HG03039 (cell line): ENCODE measurements around the gene SREK1IP1.
"Not testable (repeated sequence)": the region's sequence is repeated elsewhere in the genome, so short reads cannot be mapped to it uniquely, and the experiment has no call there.

Experiments used
- ATAC-seq: cut with Tn5 transposase; IDR thresholded peaks from one replicate; pipeline ENCODE4 v1.9.1; 2021; ENCODE audit warnings: mild to moderate bottlenecking, moderate library complexity; ENCODE audit not compliant: unreplicated experiment

The SREK1IP1 gene

GRCh38 chr5:64765804-64766504 is 2.5 kb downstream of the SREK1IP1 start:
- no peak for ATAC-seq

- ATAC-seq = no peak
Measured at GRCh38 chr5:64763948-64764503, 4.5 kb downstream of the SREK1IP1 start.

GRCh38 chr5:64759960-64760660 is 8.4 kb downstream of the SREK1IP1 start:
- no peak for ATAC-seq

- no peak for ATAC-seq
Measured at GRCh38 chr5:64758901-64759300, 9.6 kb downstream of the SREK1IP1 start.

DNA sequence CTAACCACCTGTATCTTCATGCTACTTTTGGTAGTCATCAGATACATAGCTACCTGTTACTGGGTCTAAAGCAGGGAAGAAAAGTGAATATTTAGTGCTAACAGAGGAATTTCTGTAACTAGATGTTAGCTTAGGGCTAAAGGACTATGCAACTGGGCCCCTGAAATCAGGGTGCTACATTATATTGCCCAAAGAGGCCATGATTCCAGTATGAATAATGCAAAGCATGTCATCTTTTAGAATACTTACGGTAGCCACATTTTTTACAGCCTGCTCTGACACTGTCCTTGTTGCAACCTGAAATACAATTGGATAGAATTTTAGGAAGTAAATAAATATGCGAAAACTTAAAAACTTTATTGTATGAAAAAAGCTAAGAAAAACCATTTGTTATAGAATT is 14.4 kb downstream of the SREK1IP1 start:
- ATAC-seq = no peak

GRCh38 chr5:64749385-64749784 is 19.1 kb downstream of the SREK1IP1 start:
- ATAC-seq = no peak

- no peak for ATAC-seq
Measured at GRCh38 chr5:64746446-64746845, 22.0 kb downstream of the SREK1IP1 start.

GRCh38 chr5:64744914-64745313 is 23.6 kb downstream of the SREK1IP1 start:
- no peak for ATAC-seq

- ATAC-seq = no peak
Measured at GRCh38 chr5:64742821-64743220, 25.7 kb downstream of the SREK1IP1 start.

DNA sequence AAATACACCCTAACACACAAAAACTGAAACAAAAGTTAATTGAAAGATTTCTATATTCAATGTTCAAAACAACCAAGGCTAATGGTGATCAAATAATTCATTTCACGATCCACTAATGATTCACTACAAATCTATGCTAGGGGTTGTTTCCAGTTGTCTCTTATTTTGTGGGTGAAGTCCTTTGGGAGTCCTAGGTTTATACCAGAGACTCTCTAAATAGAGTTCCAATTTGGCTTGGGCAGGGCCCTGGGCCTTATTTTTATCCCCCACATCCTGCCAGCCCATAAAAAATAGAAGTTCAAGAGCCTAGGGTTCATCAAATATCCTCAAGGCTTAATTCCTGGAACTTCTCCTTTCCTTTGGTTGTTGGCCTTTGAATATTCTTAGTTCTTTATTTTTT is 26.1 kb downstream of the SREK1IP1 start:
- ATAC-seq = no peak

- no peak for ATAC-seq
Measured at GRCh38 chr5:64727150-64727549, 41.3 kb downstream of the SREK1IP1 start.

GRCh38 chr5:64722588-64722987 is 45.9 kb downstream of the SREK1IP1 start:
- no peak for ATAC-seq

GRCh38 chr5:64714495-64714894 is 54.0 kb downstream of the SREK1IP1 start:
- not testable (repeated sequence) for ATAC-seq

DNA sequence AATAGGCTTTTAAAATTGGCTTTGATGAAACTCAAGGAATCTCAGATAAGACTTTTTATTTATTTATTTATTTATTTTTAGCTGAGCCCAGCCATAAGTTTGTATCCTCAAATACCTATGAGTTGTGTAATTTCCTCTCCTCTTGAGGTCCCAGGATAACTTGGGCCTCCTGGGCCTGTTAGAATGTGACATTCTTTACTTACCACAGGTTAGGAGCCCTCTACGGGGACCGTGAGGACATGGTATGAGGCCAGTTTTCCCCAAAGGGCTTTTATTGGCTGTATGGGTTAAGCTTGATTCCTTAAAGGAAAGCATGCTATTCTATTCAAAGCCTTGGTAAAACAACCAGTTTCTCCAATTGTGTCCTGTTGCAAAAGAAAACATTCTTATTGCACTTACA is 61.3 kb downstream of the SREK1IP1 start:
- ATAC-seq = no peak

DNA sequence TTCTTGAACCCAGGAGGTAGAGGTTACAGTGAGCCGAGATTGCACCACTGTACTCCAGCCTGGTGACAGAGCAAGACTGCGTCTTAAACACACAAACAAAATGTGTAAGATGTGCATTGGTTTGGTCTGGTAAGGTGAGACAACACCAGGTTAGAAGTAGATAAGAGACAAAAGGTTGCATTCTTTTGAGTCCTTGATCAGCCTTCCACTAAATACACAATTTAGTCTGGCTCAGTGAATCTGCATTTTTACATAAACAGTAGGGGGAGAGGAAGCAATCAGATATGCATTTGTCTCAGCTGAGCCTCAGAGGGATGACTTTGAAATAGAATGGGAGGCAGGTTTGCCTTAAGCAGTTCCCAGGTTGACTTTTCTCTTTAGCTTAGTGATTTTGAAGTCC is 62.4 kb downstream of the SREK1IP1 start:
- not testable (repeated sequence) for ATAC-seq

- ATAC-seq = no peak
Measured at GRCh38 chr5:64700765-64701164, 67.7 kb downstream of the SREK1IP1 start.

DNA sequence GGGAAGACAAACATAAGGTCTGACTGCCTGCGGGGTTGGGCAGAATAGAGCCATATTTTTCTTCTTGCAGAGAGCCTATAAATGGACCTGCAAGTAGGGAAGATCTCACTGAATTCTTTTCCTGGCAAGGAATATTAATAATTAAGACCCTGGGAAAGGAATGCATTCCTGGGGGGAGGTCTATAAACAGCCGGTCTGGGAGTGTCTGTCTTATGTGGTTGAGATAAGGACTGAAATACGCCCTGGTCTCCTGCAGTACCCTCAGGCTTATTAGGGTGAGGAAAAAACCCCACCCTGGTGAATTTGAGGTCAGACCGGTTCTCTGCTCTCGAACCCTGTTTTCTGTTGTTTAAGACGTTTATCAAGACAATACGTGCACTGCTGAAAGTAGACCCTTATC is 72.1 kb downstream of the SREK1IP1 start:
- not testable (repeated sequence) for ATAC-seq

DNA sequence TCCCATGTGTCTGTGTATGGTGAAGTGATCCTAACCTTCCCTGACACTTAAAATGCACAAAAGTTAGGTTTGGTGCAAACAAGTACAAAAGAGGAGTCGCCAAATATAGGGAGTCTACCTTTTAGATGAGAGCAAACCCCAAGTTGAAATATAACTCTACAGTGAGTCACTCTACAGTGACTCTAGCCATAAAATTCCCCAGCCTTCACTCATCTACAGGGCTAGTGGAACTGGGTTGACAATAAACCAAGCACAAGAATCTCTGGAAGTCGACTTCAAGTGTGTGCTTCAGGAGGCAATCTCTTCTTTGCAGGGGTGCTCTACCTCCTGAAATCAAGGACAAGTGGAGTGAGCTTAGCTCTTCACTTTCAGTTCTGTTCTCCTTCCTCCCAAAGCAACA is 74.9 kb downstream of the SREK1IP1 start:
- ATAC-seq = no peak

DNA sequence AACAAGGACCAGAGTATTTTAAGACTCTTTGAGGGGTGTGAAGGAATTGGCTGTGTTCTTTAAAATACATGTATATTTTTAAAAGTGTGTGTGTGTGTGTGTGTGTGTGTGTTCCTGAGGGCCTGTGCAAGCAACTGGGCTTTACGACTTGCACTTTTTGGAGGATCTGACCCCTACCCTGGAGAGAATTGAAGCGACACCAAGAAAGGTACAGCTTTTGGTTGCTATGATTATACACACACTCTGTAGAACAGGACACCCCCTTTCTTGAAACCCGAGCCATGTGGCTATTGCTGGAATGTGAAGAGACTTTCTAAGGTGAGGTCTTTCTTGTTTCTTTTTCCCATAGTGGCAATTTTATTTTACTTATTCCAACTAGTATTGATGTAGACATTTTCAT is 77.2 kb downstream of the SREK1IP1 start:
- no peak for ATAC-seq

GRCh38 chr5:64690417-64691151 is 77.9 kb downstream of the SREK1IP1 start, which contains the start of gene SHISAL2B:
TSS of gene SHISAL2B (plus strand) at chr5:64690503. CDS start at chr5:64690624, 121 bp downstream.
- ATAC-seq = no peak

- ATAC-seq = no peak
Measured at GRCh38 chr5:64690104-64690416, 78.4 kb downstream of the SREK1IP1 start.

GRCh38 chr5:64688965-64689364 is 79.5 kb downstream of the SREK1IP1 start:
- ATAC-seq = no peak
